IPS-15b (cell line): ENCODE measurements around the gene PDCD10.

Experiments
- H3K27me3 ChIP-seq: one replicate; pipeline ENCODE4 v1.6.1; 2013; ENCODE audit warnings: low read length; ENCODE audit not compliant: control insufficient read depth, insufficient read depth
- H3K36me3 ChIP-seq: one replicate; pipeline ENCODE4 v1.6.1; 2013; ENCODE audit warnings: low read length; ENCODE audit not compliant: control insufficient read depth, insufficient read depth
- H3K4me1 ChIP-seq: one replicate; pipeline ENCODE4 v1.6.1; 2013; ENCODE audit warnings: mild to moderate bottlenecking, low read length; ENCODE audit not compliant: control insufficient read depth, insufficient read depth
- H3K4me3 ChIP-seq: one replicate; pipeline ENCODE4 v1.5.1; 2013; ENCODE audit warnings: low read depth, low read length
- H3K9ac ChIP-seq: one replicate; pipeline ENCODE4 v1.6.1; 2013; ENCODE audit warnings: low read depth, mild to moderate bottlenecking, low read length
- H3K9me3 ChIP-seq: one replicate; pipeline ENCODE4 v1.6.1; 2013; ENCODE audit warnings: mild to moderate bottlenecking, low read length; ENCODE audit not compliant: control insufficient read depth, insufficient read depth

Gene PDCD10

GRCh38 chr3:167749728-167750127 is 15.0 kb upstream of the PDCD10 start:
- no peaks in the 10 kb centered on the region for H3K27me3 ChIP-seq
- no peaks in the 10 kb centered on the region for H3K36me3 ChIP-seq
- H3K4me3 ChIP-seq: no peak overlapping the region
- no peaks in the 10 kb centered on the region for H3K9me3 ChIP-seq
- no peaks in the 10 kb centered on the region for H3K4me1 ChIP-seq
- no peak overlapping the region for H3K9ac ChIP-seq

DNA sequence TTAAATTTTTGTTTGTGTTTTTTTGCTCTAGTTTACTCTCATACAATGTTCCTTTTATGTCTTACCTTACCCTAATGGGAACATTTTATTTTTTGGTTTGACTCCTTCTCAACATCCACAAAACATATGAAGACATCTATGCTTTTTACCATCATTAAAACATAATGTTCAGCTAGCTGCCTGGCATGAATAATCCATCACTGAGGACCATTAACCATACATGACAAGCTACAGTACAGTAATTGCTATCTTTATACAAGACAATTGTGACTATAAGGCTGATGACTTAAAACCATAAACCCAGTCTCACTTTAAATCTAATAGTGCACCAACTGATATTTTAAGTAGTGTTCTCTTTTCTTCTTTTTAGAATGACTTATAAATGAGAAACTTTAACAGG is 14.5 kb upstream of the PDCD10 start:
- H3K9ac ChIP-seq: no peak overlapping the region
- H3K36me3 ChIP-seq: no peaks in the 10 kb centered on the region
- H3K4me1 ChIP-seq: no peaks in the 10 kb centered on the region
- no peaks in the 10 kb centered on the region for H3K27me3 ChIP-seq
- H3K4me3 ChIP-seq: no peak overlapping the region
- H3K9me3 ChIP-seq: no peaks in the 10 kb centered on the region

GRCh38 chr3:167743799-167744198 is 9.1 kb upstream of the PDCD10 start:
- Histone ChIP-seq H3K4me3 (no peak overlapping the region), H3K9me3 (no peaks in the 10 kb centered on the region), H3K36me3 (no peaks in the 10 kb centered on the region), H3K4me1 (no peaks in the 10 kb centered on the region), H3K27me3 (no peaks in the 10 kb centered on the region), H3K9ac (no peak overlapping the region)

- H3K9ac ChIP-seq: no peak overlapping the region
- H3K9me3 ChIP-seq: no peaks in the 10 kb centered on the region
- H3K36me3 ChIP-seq: no peaks in the 10 kb centered on the region
- no peak overlapping the region for H3K4me3 ChIP-seq
- no peaks in the 10 kb centered on the region for H3K4me1 ChIP-seq
- no peaks in the 10 kb centered on the region for H3K27me3 ChIP-seq
Measured at GRCh38 chr3:167742338-167742737, 7.6 kb upstream of the PDCD10 start.

GRCh38 chr3:167740961-167741587 is 6.4 kb upstream of the PDCD10 start:
- Histone ChIP-seq H3K9ac (no peak overlapping the region), H3K9me3 (no peaks in the 10 kb centered on the region), H3K27me3 (no peaks in the 10 kb centered on the region), H3K4me1 (no peaks in the 10 kb centered on the region), H3K4me3 (no peak overlapping the region), H3K36me3 (no peaks in the 10 kb centered on the region)

GRCh38 chr3:167739190-167739810 is 4.6 kb upstream of the PDCD10 start:
- no peak overlapping the region for H3K4me3 ChIP-seq
- H3K9me3 ChIP-seq: no peaks in the 10 kb centered on the region
- H3K27me3 ChIP-seq: no peaks in the 10 kb centered on the region
- H3K4me1 ChIP-seq: no peaks in the 10 kb centered on the region
- H3K36me3 ChIP-seq: no peaks in the 10 kb centered on the region
- no peak overlapping the region for H3K9ac ChIP-seq

DNA sequence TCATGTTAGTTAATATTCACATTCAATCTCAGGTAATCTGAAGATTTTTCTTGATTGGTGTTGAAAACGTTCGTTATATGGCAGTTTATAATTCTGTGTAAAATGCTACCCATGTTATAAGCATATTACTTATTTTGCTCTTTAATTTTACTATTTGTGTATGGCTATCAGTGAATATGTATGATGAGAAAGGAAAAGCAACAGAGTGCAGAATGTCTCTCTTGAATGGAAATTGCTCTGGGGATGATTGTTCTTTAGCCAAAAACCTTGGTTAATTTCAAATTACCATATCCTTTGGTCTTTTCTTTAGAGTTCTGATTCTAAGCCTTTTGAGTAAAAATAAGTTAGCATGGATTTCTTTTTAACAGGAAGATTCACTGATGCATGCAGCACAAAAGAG is 3.3 kb upstream of the PDCD10 start:
- H3K36me3 ChIP-seq: no peaks in the 10 kb centered on the region
- no peak overlapping the region for H3K9ac ChIP-seq
- H3K27me3 ChIP-seq: no peaks in the 10 kb centered on the region
- H3K9me3 ChIP-seq: no peaks in the 10 kb centered on the region
- H3K4me1 ChIP-seq: no peaks in the 10 kb centered on the region
- no peak overlapping the region for H3K4me3 ChIP-seq

GRCh38 chr3:167736997-167737396 is 2.3 kb upstream of the PDCD10 start:
- Histone ChIP-seq H3K9me3 (no peaks in the 10 kb centered on the region), H3K4me1 (no peaks in the 10 kb centered on the region), H3K4me3 (no peak overlapping the region), H3K36me3 (no peaks in the 10 kb centered on the region), H3K9ac (no peak overlapping the region), H3K27me3 (no peaks in the 10 kb centered on the region)

- Histone ChIP-seq H3K9ac (peak overlapping the region; percentile 82), H3K27me3 (no peaks in the 10 kb centered on the region)
Measured at GRCh38 chr3:167736264-167736787, 1.6 kb upstream of the PDCD10 start.

DNA sequence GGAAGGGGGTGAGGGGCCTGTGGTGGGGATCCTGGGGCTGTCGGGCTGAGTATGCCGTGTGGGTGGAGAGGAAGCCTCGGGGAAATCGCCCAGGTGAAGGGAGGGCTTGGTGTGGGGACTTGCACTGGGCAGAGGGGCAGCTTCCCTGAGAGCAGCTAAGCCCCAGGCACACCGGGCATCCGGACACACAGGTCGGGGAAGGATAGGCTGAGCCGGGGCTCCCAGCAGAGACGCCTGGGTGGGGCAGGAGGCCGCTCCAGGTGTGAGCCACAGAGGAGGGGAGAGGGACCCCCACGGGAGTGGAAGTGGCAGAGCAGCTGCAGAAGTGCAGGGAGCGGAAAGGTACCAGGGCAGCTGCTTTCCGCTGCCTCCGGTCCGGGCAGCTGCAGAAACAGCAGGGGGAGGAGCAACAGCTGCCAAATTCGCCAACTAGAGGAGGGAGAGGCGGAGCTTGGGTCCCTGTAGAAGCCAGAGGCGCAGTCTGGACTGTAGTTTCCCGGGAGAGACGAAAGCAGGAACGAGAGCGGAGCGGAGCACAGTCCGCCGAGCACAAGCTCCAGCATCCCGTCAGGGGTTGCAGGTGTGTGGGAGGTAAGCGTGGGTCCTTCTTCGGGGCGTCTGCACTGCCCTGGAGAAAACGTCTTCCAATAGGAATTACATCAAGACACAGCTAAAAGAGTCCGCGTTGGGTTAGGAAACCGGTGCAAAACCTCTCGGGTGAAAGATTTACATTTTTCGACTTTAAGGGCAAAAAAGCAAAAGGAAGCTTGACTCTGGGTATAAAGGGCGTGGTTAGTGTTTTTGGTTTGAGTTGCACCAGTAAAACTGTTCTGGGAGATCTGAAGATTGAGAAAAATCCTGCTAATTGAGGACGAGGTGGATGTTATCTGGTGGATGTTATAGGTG is 794 bp upstream of the PDCD10 start, which contains the start of gene SERPINI1:
Gene SERPINI1, plus strand, starts transcription at position 489 of the 906 bp plus-strand sequence. CDS start 53,408 bp downstream, outside the sequence.
- no peaks in the 10 kb centered on the region for H3K36me3 ChIP-seq
- H3K9ac ChIP-seq: peak within 1 kb of the TSS; percentile 92
- no peaks in the 10 kb centered on the region for H3K9me3 ChIP-seq
- H3K4me1 ChIP-seq: no peaks in the 10 kb centered on the region
- H3K27me3 ChIP-seq: no peaks in the 10 kb centered on the region
- H3K4me3 ChIP-seq: peak within 1 kb of the TSS; percentile 98

More at GRCh38 chr3:167736264-167736787, 1.6 kb upstream of the PDCD10 start:
- Histone ChIP-seq H3K9me3 (no peaks in the 10 kb centered on the region), H3K4me3 (peak overlapping the region; percentile 95), H3K4me1 (no peaks in the 10 kb centered on the region), H3K36me3 (no peaks in the 10 kb centered on the region)

GRCh38 chr3:167733961-167734497 is 663 bp downstream of the PDCD10 start:
- H3K36me3 ChIP-seq: no peaks in the 10 kb centered on the region
- no peaks in the 10 kb centered on the region for H3K27me3 ChIP-seq
- H3K4me1 ChIP-seq: peaks cover 7% of the 10 kb centered on the region
- peak overlapping the region; percentile 92 for H3K9ac ChIP-seq
- no peaks in the 10 kb centered on the region for H3K9me3 ChIP-seq
- peak overlapping the region; percentile 98 for H3K4me3 ChIP-seq
